ENCODE results near the gene PDP2. TPM values are rescaled to one million over a fixed set of nuclear protein-coding genes. Genes with fewer than 3 reads are reported as not detected.

The PDP2 gene
- total RNA-seq, 1 experiment from 2014 or later: 28.4 TPM

DNA sequence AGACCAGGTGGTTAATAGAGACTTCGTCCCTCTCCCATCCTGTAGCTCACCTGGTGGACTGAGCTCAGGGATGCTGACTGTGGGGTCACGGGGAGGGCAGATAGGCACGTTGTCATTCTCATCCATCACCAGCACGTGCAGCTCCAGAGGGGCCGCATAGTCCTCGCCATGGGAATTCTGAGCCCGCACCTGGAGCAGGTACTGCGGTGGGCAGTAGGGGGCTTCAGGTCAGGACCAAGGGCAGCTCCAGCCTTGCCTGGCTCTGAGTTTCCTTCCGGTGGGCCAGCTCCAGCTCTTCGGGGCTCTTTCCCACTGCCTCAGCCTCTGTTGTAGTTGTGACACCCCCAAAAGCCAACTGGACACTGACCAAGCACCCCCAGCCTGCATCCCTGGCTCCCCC is 32.8 kb downstream of the PDP2 start:
- peaks cover 8% of the 10 kb centered on the region for H3K27me3 Mint-ChIP-seq (ENCODE audit: low read depth)
- CTCF ChIA-PET: interaction anchor here (0.7 to 4.8 kb wide), 12 partner anchors 10 to 293 kb away, joined by 3 to 53 read pairs (median 4); partner anchors contain the start of genes NAE1 and RRAD
- H3K36me3 Mint-ChIP-seq: no peaks in the 10 kb centered on the region
- ATAC-seq (peak; percentile 90), DNase-seq (ENCODE audit: low spot score) (peak; percentile 66)
- POLR2A ChIA-PET: no interaction called here
- H3K9me3 Mint-ChIP-seq: no peaks in the 10 kb centered on the region
- TF ChIP-seq FOXP1 (CRISPR knock-in tag; IDR thresholded peaks at IDR 0.05; ENCODE audit: borderline replicate concordance): 0 out of 2 replicates have a peak, but pooled peaks have one; percentile 28
- TF ChIP-seq KAT7 (CRISPR knock-in tag; IDR thresholded peaks at IDR 0.05; ENCODE audit: borderline replicate concordance): 0 out of 2 replicates have a peak, but pooled peaks have one; percentile 50
- TF ChIP-seq ZNF423 (CRISPR knock-in tag; IDR thresholded peaks at IDR 0.05): no peak
- no peak overlapping the region for H3K4me3 Mint-ChIP-seq
- H3K4me1 Mint-ChIP-seq: no peaks in the 10 kb centered on the region
- H3K27ac Mint-ChIP-seq: no peak overlapping the region

DNA sequence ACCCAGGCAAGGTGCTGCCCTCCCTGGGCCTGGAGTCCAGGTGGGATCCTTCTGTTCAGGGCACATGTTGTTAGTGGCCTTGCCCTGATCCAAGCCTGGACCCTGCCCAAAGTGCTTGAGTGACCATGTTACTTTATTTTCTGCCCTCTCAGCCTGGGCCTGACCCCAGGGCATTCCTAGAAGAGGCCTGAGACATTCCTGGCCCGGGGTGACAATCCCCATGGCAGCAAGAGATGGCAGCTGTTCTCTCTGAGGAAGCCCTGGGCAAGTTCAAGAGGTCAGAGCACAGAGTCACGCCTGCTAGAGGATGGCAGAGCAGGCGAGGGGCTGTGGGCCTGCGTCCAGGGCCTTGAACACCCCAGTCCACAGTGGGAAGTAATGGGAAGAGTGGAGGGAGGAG is 33.4 kb downstream of the PDP2 start:
- Mint-ChIP-seq H3K4me3 (no peak overlapping the region), H3K27me3 (ENCODE audit: low read depth) (peaks cover 3% of the 10 kb centered on the region), H3K27ac (no peak overlapping the region), H3K4me1 (no peaks in the 10 kb centered on the region), H3K36me3 (no peaks in the 10 kb centered on the region), H3K9me3 (no peaks in the 10 kb centered on the region)
- ChIA-PET CTCF (interaction anchor here (0.8 to 4.8 kb wide), 8 partner anchors 11 to 104 kb away, joined by 3 to 53 read pairs (median 4); partner anchors contain the start of gene RRAD), POLR2A (no interaction called here)
- no peak for DNase-seq (ENCODE audit: low spot score)
- TF ChIP-seq CREM (CRISPR knock-in tag; IDR thresholded peaks at IDR 0.05): no peak
- TF ChIP-seq ARID4B (CRISPR knock-in tag; IDR thresholded peaks at IDR 0.05; ENCODE audit: borderline replicate concordance): no peak
- TF ChIP-seq IRF1 (CRISPR knock-in tag; IDR thresholded peaks at IDR 0.05): no peak
- no peak for TF ChIP-seq NR2C2 (CRISPR knock-in tag; IDR thresholded peaks at IDR 0.05)
- no peak for TF ChIP-seq ZNF219 (CRISPR knock-in tag; IDR thresholded peaks at IDR 0.05; ENCODE audit: borderline replicate concordance)
- no peak for TF ChIP-seq MXD4 (CRISPR knock-in tag; IDR thresholded peaks at IDR 0.05; ENCODE audit: borderline replicate concordance)
- no peak for TF ChIP-seq GTF2I (CRISPR knock-in tag; conservative IDR thresholded peaks at IDR 0.05)
- TF ChIP-seq TEAD1 (CRISPR knock-in tag; IDR thresholded peaks at IDR 0.05): no peak
- no peak for TF ChIP-seq FOXJ3 (CRISPR knock-in tag; IDR thresholded peaks at IDR 0.05; ENCODE audit: borderline replicate concordance)
- no peak for TF ChIP-seq PRRX2 (CRISPR knock-in tag; IDR thresholded peaks at IDR 0.05)
- no peak for TF ChIP-seq ZNF396 (CRISPR knock-in tag; IDR thresholded peaks at IDR 0.05; ENCODE audit: borderline replicate concordance)
- ATAC-seq: no peak

DNA sequence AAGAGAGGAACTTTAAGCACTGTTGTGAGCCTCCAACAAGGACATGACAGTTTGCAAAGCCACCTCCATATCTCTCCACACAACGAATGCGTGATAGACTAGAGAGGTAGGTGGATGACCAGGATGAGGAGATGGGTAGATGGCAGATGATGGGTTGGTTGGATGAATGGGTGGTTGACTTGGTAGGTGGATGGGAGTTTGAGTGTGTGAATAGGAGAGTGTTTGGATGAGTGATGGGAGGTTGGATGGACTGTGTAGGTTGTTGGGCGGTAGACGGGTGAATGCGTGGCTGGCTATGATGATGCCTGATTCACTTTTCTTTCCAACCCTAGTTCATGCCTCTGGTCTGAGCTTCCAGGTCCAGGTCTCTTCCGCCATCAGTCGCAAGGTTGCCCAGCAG is 34.2 kb downstream of the PDP2 start:
- H3K4me3 Mint-ChIP-seq: no peak overlapping the region
- H3K27ac Mint-ChIP-seq: no peak overlapping the region
- no peaks in the 10 kb centered on the region for H3K9me3 Mint-ChIP-seq
- TF ChIP-seq ZNF121 (CRISPR knock-in tag; IDR thresholded peaks at IDR 0.05) (no peak), HMGA2 (CRISPR knock-in tag; IDR thresholded peaks at IDR 0.05) (no peak)
- DNase-seq (ENCODE audit: low spot score) (no peak), ATAC-seq (no peak)
- ChIA-PET POLR2A (no interaction called here), CTCF (interaction anchor here (6.0 kb wide), 1 partner anchor 14 kb away, joined by 31 read pairs; no protein-coding TSS in a partner anchor)
- H3K27me3 Mint-ChIP-seq (ENCODE audit: low read depth): peaks cover 3% of the 10 kb centered on the region
- H3K36me3 Mint-ChIP-seq: no peaks in the 10 kb centered on the region
- no peaks in the 10 kb centered on the region for H3K4me1 Mint-ChIP-seq

GRCh38 chr16:66915041-66915440 is 34.7 kb downstream of the PDP2 start:
- no peaks in the 10 kb centered on the region for H3K36me3 Mint-ChIP-seq
- ChIA-PET CTCF (interaction anchor here (6.0 kb wide), 1 partner anchor 13 kb away, joined by 31 read pairs; no protein-coding TSS in a partner anchor), POLR2A (no interaction called here)
- DNase-seq (ENCODE audit: low spot score) (no peak), ATAC-seq (no peak)
- H3K4me1 Mint-ChIP-seq: no peaks in the 10 kb centered on the region
- no peak overlapping the region for H3K4me3 Mint-ChIP-seq
- H3K27ac Mint-ChIP-seq: no peak overlapping the region
- H3K9me3 Mint-ChIP-seq: no peaks in the 10 kb centered on the region
- H3K27me3 Mint-ChIP-seq (ENCODE audit: low read depth): no peaks in the 10 kb centered on the region; the same call in none of the 2 replicates
- TF ChIP-seq ZSCAN18 (CRISPR knock-in tag; IDR thresholded peaks at IDR 0.05) (no peak), E2F4 (CRISPR knock-in tag; IDR thresholded peaks at IDR 0.05; ENCODE audit: borderline replicate concordance, low read depth) (no peak), NFATC4 (CRISPR knock-in tag; IDR thresholded peaks at IDR 0.05) (no peak), NFE2L1 (CRISPR knock-in tag; IDR thresholded peaks at IDR 0.05) (no peak), ESRRA (CRISPR knock-in tag; IDR thresholded peaks at IDR 0.05; ENCODE audit: borderline replicate concordance) (no peak), SP1 (CRISPR knock-in tag; conservative IDR thresholded peaks at IDR 0.05) (no peak)
- TF ChIP-seq, protein P1, sequence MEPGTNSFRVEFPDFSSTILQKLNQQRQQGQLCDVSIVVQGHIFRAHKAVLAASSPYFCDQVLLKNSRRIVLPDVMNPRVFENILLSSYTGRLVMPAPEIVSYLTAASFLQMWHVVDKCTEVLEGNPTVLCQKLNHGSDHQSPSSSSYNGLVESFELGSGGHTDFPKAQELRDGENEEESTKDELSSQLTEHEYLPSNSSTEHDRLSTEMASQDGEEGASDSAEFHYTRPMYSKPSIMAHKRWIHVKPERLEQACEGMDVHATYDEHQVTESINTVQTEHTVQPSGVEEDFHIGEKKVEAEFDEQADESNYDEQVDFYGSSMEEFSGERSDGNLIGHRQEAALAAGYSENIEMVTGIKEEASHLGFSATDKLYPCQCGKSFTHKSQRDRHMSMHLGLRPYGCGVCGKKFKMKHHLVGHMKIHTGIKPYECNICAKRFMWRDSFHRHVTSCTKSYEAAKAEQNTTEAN (CRISPR knock-in tag; IDR thresholded peaks at IDR 0.05): no peak

All from WTC11 (cell line).